GM12892 (cell line): ENCODE measurements around the gene HES1.

Experiments
- POLR2A ChIP-seq: IDR thresholded peaks from 2 replicates; pipeline ENCODE4 v1.6.1; 2011; ENCODE audit warnings: low read depth, low read length, control low read depth
- POLR2AphosphoS5 ChIP-seq: IDR thresholded peaks from 2 replicates; pipeline ENCODE4 v1.6.1; 2011; ENCODE audit warnings: low read depth, low read length, control low read depth
- TAF1 ChIP-seq: IDR thresholded peaks from 2 replicates; pipeline ENCODE4 v1.6.1; 2011; ENCODE audit warnings: low read depth, mild to moderate bottlenecking, control low read depth, low read length, borderline replicate concordance

DNA sequence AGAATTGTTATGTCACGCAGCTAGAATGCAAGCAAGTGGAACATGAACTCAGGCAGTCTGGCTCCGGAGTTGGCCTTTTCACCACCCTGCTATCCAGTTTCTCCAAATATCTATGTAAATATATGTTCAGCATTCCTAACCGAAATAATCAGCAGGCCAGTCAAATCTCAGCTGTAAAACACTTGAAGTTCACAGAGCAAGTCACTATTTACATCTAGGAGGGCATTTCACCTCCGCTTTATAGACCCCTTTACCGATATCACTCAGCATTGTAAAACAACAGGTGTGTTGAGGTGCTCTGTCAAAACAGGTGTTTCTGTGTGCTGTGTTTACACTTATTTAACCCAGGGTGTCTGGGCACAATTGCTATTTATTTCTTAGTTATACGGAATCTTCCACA lies 12.2 kb upstream of the HES1 start:
- TF ChIP-seq POLR2AphosphoS5 (no peak), POLR2A (no peak), TAF1 (no peak)
